B cell (primary cell): ENCODE results near the gene RNF152.

Experiments used
- CTCF ChIP-seq: fragments of 200-600 bp; IDR thresholded peaks from one replicate; pipeline ENCODE4 v1.8.0; 2022; ENCODE audit warnings: antibody characterized with exemption, mild to moderate bottlenecking
- EZH2 ChIP-seq: IDR thresholded peaks from 2 replicates; pipeline ENCODE4 v1.6.1; 2012; ENCODE audit warnings: borderline replicate concordance, low read depth, mild to moderate bottlenecking, moderate library complexity, low read length; ENCODE audit not compliant: insufficient read depth, poor library complexity, severe bottlenecking

GRCh38 chr18:61924550-61924949 lies 31.7 kb upstream of the RNF152 start:
- TF ChIP-seq CTCF, result no peak
- no peak for TF ChIP-seq EZH2
